Activated T-helper 1 cell treated with anti-CD3 and anti-CD28 coated beads, Interleukin-12 subunit alpha, Interleukin-12 subunit beta, Interleukin-2, Interleukin-4 antibody, amounts not matched to agents 30 ng/mL and 10 ng/mL and 1 ng/mL, durations not matched to agents 14 hours and 24 hours and 36 hours (primary cell): ENCODE measurements around the gene POU2F3. TPM values are rescaled to one million over a fixed set of nuclear protein-coding genes. Genes with fewer than 3 reads are reported as not detected.

ENCODE experiments used
- DNase-seq: peaks from one replicate; pipeline ENCODE4 v3.0.0; 2021; ENCODE audit warnings: low spot score
- H3K27ac Mint-ChIP-seq: one replicate; pipeline ENCODE4 v1.8.0; 2021; ENCODE audit warnings: mild to moderate bottlenecking, mixed read lengths
- H3K27me3 Mint-ChIP-seq: one replicate; pipeline ENCODE4 v1.8.0; 2022; ENCODE audit warnings: mild to moderate bottlenecking, moderate library complexity, mixed read lengths; ENCODE audit not compliant: insufficient read depth
- H3K36me3 Mint-ChIP-seq: one replicate; pipeline ENCODE4 v1.8.0; 2021; ENCODE audit warnings: low read depth, mixed read lengths
- H3K4me1 Mint-ChIP-seq: one replicate; pipeline ENCODE4 v1.8.0; 2021; ENCODE audit warnings: low read depth, mixed read lengths
- H3K4me3 Mint-ChIP-seq: one replicate; pipeline ENCODE4 v1.8.0; 2021; ENCODE audit warnings: mild to moderate bottlenecking, moderate library complexity, mixed read lengths
- H3K9me3 Mint-ChIP-seq: one replicate; pipeline ENCODE4 v1.8.0; 2021; ENCODE audit warnings: mixed read lengths
- intact Hi-C: fragments of 100-400 bp; cut with micrococcal nuclease; formaldehyde crosslinking; loops from one replicate; pipeline ENCODE4 v1.15.1; 2024
- total RNA-seq: library from RNA; stranded (reverse); gene quantifications from 2 replicates; pipeline ENCODE4 v1.2.3, GENCODE V29; 2022

Gene POU2F3
- total RNA-seq, 1 donor from 2014 or later, result 0.36 TPM

- intact Hi-C loops, result no loop called here
- Mint-ChIP-seq H3K4me3 (no peak overlapping the region), H3K27ac (no peak overlapping the region), H3K4me1 (peaks cover 8% of the 10 kb centered on the region), H3K9me3 (no peaks in the 10 kb centered on the region), H3K36me3 (no peaks in the 10 kb centered on the region), H3K27me3 (peaks cover 73% of the 10 kb centered on the region)
- no peak for DNase-seq
These were observed 15.6 kb downstream of the POU2F3 start for GRCh38 chr11:120255519-120255866.

- Mint-ChIP-seq H3K36me3 (no peaks in the 10 kb centered on the region), H3K9me3 (no peaks in the 10 kb centered on the region), H3K4me3 (no peak overlapping the region), H3K27ac (no peak overlapping the region), H3K27me3 (peaks cover 76% of the 10 kb centered on the region), H3K4me1 (peaks cover 8% of the 10 kb centered on the region)
- DNase-seq, result no peak
- intact Hi-C loops, result no loop called here
These were observed 16.2 kb downstream of the POU2F3 start for GRCh38 chr11:120256178-120256577.

- Mint-ChIP-seq H3K9me3 (no peaks in the 10 kb centered on the region), H3K27ac (no peak overlapping the region)
- intact Hi-C loops, result no loop called here
These were observed 16.8 kb downstream of the POU2F3 start for GRCh38 chr11:120256779-120257178.

DNA sequence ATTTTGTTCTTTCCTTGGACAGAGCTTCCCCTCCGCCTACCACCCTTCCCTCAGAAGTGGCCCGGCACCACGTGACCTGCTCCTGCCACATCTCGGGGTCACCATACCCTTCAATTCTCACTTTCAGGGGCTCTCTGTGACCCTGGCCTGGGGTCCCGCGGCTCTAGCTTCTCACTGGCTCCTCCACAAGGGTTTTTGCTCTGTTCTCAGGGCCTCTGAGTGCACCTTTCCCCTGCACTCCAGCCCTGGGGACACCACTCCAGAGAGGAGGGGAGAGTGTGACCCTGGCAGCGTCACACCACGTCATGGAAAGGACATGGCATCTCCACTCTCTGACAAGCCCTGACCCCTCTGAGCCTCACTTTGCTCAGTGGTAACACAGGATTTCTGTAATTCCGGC, 17.4 kb downstream of the POU2F3 start:
- intact Hi-C loops, result no loop called here
- no peak for DNase-seq
- Mint-ChIP-seq H3K9me3 (no peaks in the 10 kb centered on the region), H3K36me3 (no peaks in the 10 kb centered on the region), H3K27me3 (peaks cover 71% of the 10 kb centered on the region), H3K4me1 (peaks cover 8% of the 10 kb centered on the region), H3K27ac (no peak overlapping the region), H3K4me3 (no peak overlapping the region)

More at GRCh38 chr11:120256779-120257178, 16.8 kb downstream of the POU2F3 start:
- no peaks in the 10 kb centered on the region for H3K36me3 Mint-ChIP-seq
- no peak overlapping the region for H3K4me3 Mint-ChIP-seq
- no peak for DNase-seq
- peaks cover 77% of the 10 kb centered on the region for H3K27me3 Mint-ChIP-seq
- peaks cover 8% of the 10 kb centered on the region for H3K4me1 Mint-ChIP-seq

DNA sequence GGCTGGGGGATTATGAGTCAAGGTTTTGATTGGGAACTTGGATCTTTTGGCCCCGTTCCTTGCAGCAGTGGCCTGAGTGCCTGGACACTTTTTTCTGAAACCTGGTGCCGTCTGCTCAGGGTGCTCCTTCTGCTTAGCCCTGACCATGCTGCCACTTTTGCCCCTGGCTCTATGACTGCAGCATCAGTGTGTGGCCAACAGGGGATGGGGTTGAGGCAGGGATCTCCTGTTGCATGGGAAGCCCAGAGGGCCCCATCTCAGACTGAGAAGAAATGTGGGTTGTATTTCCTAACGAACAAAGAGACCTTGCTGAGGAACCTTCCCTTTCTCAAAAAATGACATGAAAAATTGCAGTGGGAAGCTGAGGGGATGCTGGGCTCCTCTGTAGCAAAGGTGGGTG, 18.7 kb downstream of the POU2F3 start:
- H3K4me1 Mint-ChIP-seq, result peaks cover 8% of the 10 kb centered on the region
- H3K27me3 Mint-ChIP-seq, result peaks cover 75% of the 10 kb centered on the region
- H3K4me3 Mint-ChIP-seq, result no peak overlapping the region
- no peak for DNase-seq
- H3K36me3 Mint-ChIP-seq, result no peaks in the 10 kb centered on the region
- no peaks in the 10 kb centered on the region for H3K9me3 Mint-ChIP-seq
- no peak overlapping the region for H3K27ac Mint-ChIP-seq
- intact Hi-C loops, result no loop called here

- DNase-seq, result no peak
- no peaks in the 10 kb centered on the region for H3K36me3 Mint-ChIP-seq
- H3K27ac Mint-ChIP-seq, result no peak overlapping the region
- peaks cover 8% of the 10 kb centered on the region for H3K4me1 Mint-ChIP-seq
- no peaks in the 10 kb centered on the region for H3K9me3 Mint-ChIP-seq
- H3K4me3 Mint-ChIP-seq, result no peak overlapping the region
- intact Hi-C loops, result no loop called here
- peaks cover 74% of the 10 kb centered on the region for H3K27me3 Mint-ChIP-seq
These were observed 19.3 kb downstream of the POU2F3 start for GRCh38 chr11:120259241-120259640.

DNA sequence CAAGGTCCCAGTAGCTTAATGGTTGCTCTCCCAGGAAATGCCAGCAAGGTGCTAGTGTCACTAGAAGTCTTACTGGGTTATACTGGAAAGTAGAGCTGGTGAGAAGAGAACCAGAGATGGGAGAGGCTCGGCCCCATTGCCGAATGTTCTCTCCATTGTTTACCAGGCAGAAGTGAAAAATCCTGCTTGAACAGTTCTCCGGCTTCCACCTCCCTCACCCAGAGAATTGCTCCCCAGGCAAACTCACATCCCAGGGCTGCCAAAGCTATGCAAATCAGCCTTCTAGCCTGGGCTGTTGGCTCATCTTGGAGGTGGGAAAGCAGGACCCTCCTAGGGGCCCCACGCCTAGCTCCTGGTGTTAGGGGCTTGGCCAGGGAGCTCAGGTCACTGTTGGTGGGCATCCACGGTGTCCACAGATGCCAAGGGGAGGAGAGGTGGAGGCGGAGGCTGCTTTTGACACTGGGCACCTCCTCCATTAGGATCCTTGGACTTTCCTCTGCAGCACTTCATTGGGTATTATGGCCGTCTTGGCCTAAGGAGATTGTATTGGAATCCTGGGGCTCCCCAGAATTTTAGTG, 20.1 kb downstream of the POU2F3 start:
- Mint-ChIP-seq H3K27me3 (peaks cover 73% of the 10 kb centered on the region), H3K36me3 (no peaks in the 10 kb centered on the region), H3K4me1 (peaks cover 8% of the 10 kb centered on the region), H3K9me3 (no peaks in the 10 kb centered on the region), H3K4me3 (no peak overlapping the region), H3K27ac (no peak overlapping the region)
- no peak for DNase-seq
- intact Hi-C loops, result no loop called here

DNA sequence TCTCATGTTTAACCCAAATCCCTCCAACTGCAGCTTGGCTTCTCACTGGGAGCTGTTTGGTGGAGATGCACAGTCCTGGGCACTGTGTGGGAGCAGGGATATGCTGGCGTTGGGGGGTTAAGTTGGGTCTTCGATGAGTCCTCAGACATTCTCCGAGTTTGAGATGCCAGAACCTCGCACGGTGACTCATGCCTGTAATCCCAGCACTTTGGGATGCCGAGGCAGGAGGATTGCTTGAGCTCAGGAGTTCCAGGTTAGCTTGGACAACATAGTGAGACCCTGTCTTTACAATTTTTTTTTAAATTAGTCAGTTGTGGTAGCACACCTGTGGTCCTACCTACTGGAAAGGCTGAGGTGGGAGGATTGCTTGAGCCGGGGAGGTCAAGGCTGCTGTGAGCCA, 20.7 kb downstream of the POU2F3 start:
- H3K9me3 Mint-ChIP-seq, result no peaks in the 10 kb centered on the region
- no peak overlapping the region for H3K27ac Mint-ChIP-seq
- DNase-seq, result no peak
- H3K4me1 Mint-ChIP-seq, result peaks cover 2% of the 10 kb centered on the region
- H3K36me3 Mint-ChIP-seq, result no peaks in the 10 kb centered on the region
- no peak overlapping the region for H3K4me3 Mint-ChIP-seq
- intact Hi-C loops, result no loop called here
- peaks cover 73% of the 10 kb centered on the region for H3K27me3 Mint-ChIP-seq

- intact Hi-C loops, result no loop called here
- H3K4me1 Mint-ChIP-seq, result no peaks in the 10 kb centered on the region
- H3K36me3 Mint-ChIP-seq, result no peaks in the 10 kb centered on the region
- no peak for DNase-seq
- peaks cover 72% of the 10 kb centered on the region for H3K27me3 Mint-ChIP-seq
- H3K9me3 Mint-ChIP-seq, result no peaks in the 10 kb centered on the region
- H3K4me3 Mint-ChIP-seq, result no peak overlapping the region
- H3K27ac Mint-ChIP-seq, result no peak overlapping the region
These were observed 21.4 kb downstream of the POU2F3 start for GRCh38 chr11:120261321-120261720.

DNA sequence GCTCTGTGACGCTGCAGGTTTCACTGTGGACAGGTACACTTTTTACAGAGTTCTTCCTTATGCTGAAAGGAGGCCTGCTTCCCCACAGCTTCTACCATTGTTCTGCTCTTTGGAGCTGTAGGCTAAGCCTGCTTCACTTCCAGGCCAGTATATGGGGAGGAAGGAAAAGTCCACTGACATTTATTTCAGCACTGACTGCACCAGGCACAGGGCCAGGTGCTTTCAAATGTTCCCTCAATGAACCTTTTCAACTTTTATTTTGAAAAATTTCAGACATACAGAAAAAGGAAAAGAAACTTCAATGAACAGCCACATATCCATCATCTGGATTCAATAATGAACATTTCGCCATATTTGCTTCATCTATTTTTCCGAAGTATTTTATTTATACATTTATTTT, 22.0 kb downstream of the POU2F3 start:
- Mint-ChIP-seq H3K4me3 (no peak overlapping the region), H3K27me3 (peaks cover 72% of the 10 kb centered on the region), H3K36me3 (no peaks in the 10 kb centered on the region), H3K4me1 (no peaks in the 10 kb centered on the region), H3K9me3 (no peaks in the 10 kb centered on the region), H3K27ac (no peak overlapping the region)
- no peak for DNase-seq
- intact Hi-C loops, result no loop called here

- H3K36me3 Mint-ChIP-seq, result no peaks in the 10 kb centered on the region
- H3K9me3 Mint-ChIP-seq, result no peaks in the 10 kb centered on the region
- intact Hi-C loops, result no loop called here
- H3K4me3 Mint-ChIP-seq, result no peak overlapping the region
- H3K27ac Mint-ChIP-seq, result no peak overlapping the region
- DNase-seq, result no peak
- H3K27me3 Mint-ChIP-seq, result peaks cover 60% of the 10 kb centered on the region
- H3K4me1 Mint-ChIP-seq, result no peaks in the 10 kb centered on the region
These were observed 27.4 kb downstream of the POU2F3 start for GRCh38 chr11:120267319-120267718.

DNA sequence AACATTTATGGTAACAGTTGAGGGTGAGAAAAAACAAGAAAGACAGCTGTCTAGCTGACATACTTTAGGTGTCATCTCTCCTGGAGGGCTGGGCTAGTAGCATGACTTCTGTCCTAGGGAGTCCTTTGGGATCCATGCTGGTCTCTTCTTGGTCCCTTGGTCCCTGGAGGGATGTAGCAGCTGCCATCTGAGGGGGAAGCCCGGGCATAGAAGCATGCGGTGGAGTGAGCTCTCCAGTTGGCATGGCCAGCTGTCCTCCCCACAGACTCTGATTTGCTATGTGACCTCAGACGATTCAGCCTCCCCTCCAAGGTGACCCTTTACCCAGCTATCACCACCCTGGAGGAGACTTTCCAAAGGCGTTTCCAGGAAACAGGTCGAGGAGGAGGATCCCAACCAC, 28.7 kb downstream of the POU2F3 start:
- no peak overlapping the region for H3K4me3 Mint-ChIP-seq
- DNase-seq, result no peak
- intact Hi-C loops, result no loop called here
- no peak overlapping the region for H3K27ac Mint-ChIP-seq
- H3K27me3 Mint-ChIP-seq, result peaks cover 57% of the 10 kb centered on the region
- H3K9me3 Mint-ChIP-seq, result no peaks in the 10 kb centered on the region
- H3K36me3 Mint-ChIP-seq, result no peaks in the 10 kb centered on the region
- peaks cover 7% of the 10 kb centered on the region for H3K4me1 Mint-ChIP-seq

DNA sequence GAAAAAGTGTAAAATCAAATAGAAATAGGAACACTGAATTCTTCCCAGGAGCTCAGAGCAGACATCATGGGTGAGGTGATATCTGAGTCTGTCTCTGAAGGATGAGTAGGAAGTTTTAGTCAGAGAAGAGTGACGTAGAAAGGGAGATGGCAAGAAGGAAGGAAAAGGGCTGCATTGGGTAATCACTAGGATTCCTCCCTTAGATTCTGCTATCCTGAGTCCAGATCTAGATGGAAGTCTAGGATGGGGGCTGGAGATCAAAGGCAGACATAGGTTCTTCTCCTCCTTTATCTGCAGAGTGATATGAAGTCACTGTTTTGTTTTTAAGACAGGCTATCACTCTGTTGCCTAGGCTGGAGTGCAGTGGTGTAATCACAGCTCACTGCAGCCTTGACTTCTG, 30.4 kb downstream of the POU2F3 start:
- intact Hi-C loops, result no loop called here
- no peak overlapping the region for H3K4me3 Mint-ChIP-seq
- DNase-seq, result no peak
- H3K27me3 Mint-ChIP-seq, result peaks cover 52% of the 10 kb centered on the region
- no peak overlapping the region for H3K27ac Mint-ChIP-seq
- no peaks in the 10 kb centered on the region for H3K36me3 Mint-ChIP-seq
- peaks cover 7% of the 10 kb centered on the region for H3K4me1 Mint-ChIP-seq
- no peaks in the 10 kb centered on the region for H3K9me3 Mint-ChIP-seq

DNA sequence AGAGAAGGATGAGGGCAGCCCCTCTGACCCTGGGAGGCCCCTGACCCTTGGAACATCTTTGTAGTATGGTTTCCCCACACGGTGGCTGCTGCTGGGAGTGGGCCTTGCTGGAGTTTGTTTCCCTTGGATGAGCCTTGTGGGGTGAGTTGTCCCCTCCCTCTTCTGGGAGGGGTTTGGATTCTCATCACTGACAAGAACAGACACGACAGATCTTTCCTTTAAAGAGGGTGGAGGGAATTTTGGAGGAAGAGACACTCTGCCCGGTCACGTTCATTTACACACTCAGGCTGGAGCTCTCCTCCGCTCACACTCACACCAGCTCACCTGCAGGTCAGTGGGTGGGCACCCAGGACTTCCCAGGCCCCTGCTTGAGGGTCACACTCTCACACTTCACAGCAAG, 31.7 kb downstream of the POU2F3 start:
- intact Hi-C loops, result no loop called here
- Mint-ChIP-seq H3K9me3 (no peaks in the 10 kb centered on the region), H3K4me3 (no peak overlapping the region)

More for the DNA sequence above, 31.7 kb downstream of the POU2F3 start:
- no peak for DNase-seq
- peaks cover 7% of the 10 kb centered on the region for H3K4me1 Mint-ChIP-seq
- peaks cover 42% of the 10 kb centered on the region for H3K27me3 Mint-ChIP-seq
- H3K36me3 Mint-ChIP-seq, result no peaks in the 10 kb centered on the region
- no peak overlapping the region for H3K27ac Mint-ChIP-seq
